ENCODE measurements around the gene TEAD4.

Gene TEAD4

DNA sequence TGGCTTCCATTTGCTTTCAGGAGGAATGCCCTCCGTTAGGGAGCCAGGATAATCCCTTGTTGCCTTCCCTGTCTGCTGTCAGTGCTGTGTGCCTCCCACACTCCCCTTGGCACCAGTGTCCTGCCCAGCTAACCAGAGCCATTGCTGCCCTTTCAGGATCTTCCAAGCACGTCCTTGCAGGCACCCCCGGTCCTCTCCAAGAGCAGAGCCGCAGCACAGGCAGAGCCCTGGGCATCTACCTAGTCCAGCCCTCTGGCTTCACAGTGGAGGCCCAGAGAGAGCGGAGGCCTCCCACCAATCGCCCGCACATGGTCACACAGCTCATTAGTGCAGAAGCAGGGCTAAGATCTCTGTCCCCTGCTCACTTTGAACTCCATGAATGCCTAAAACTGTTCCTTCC is 79.0 kb downstream of the TEAD4 start:
- Histone ChIP-seq H2AFZ (ENCODE audit: low read depth, low read length, severe bottlenecking) (no peak overlapping the region), H3K9me2 (replicated peaks; ENCODE audit: insufficient read depth, low read length) (no peaks in the 10 kb centered on the region)

GRCh38 chr12:3038926-3039510 is 79.8 kb downstream of the TEAD4 start:
- H3K4me2 ChIP-seq (ENCODE audit: low read depth, low read length, poor library complexity, severe bottlenecking) = no peak overlapping the region
- H4K20me1 ChIP-seq (ENCODE audit: low read depth, low read length) = no peaks in the 10 kb centered on the region
- H3K36me3 ChIP-seq (ENCODE audit: low read length) = no peaks in the 10 kb centered on the region
- H3F3A ChIP-seq (ENCODE audit: insufficient read depth) = no peaks in the 10 kb centered on the region
- TF ChIP-seq CTCF (IDR thresholded peaks at IDR 0.05; ENCODE audit: insufficient read depth, low read length, poor library complexity, severe bottlenecking) = no peak
- no peak for TF ChIP-seq EZH2phosphoT487 (conservative IDR thresholded peaks at IDR 0.05; ENCODE audit: low read length)
- no peaks in the 10 kb centered on the region for H3K79me2 ChIP-seq (ENCODE audit: insufficient read depth, low read length)
- no peaks in the 10 kb centered on the region for H3K9me2 ChIP-seq (replicated peaks; ENCODE audit: insufficient read depth, low read length)
- no peak overlapping the region for H3K27ac ChIP-seq (ENCODE audit: low read depth, low read length)
- no peak overlapping the region for H3K4me3 ChIP-seq (ENCODE audit: insufficient read depth, low read length, poor library complexity, severe bottlenecking)
- H3K27me3 ChIP-seq (ENCODE audit: low read length) = no peaks in the 10 kb centered on the region
- no peak overlapping the region for H2AFZ ChIP-seq (ENCODE audit: low read depth, low read length, severe bottlenecking)
- H3K9ac ChIP-seq (ENCODE audit: low read length) = no peak overlapping the region
- no peaks in the 10 kb centered on the region for H3K9me3 ChIP-seq (ENCODE audit: insufficient read depth, low read length)

More for the DNA sequence above, 79.0 kb downstream of the TEAD4 start:
- H3K79me2 ChIP-seq (ENCODE audit: insufficient read depth, low read length) = no peaks in the 10 kb centered on the region
- TF ChIP-seq CTCF (IDR thresholded peaks at IDR 0.05; ENCODE audit: insufficient read depth, low read length, poor library complexity, severe bottlenecking) = no peak
- TF ChIP-seq EZH2phosphoT487 (conservative IDR thresholded peaks at IDR 0.05; ENCODE audit: low read length) = no peak
- no peak overlapping the region for H3K9ac ChIP-seq (ENCODE audit: low read length)
- no peak overlapping the region for H3K4me2 ChIP-seq (ENCODE audit: low read depth, low read length, poor library complexity, severe bottlenecking)
- no peaks in the 10 kb centered on the region for H3F3A ChIP-seq (ENCODE audit: insufficient read depth)
- H3K36me3 ChIP-seq (ENCODE audit: low read length) = no peaks in the 10 kb centered on the region
- no peak overlapping the region for H3K4me3 ChIP-seq (ENCODE audit: insufficient read depth, low read length, poor library complexity, severe bottlenecking)
- no peaks in the 10 kb centered on the region for H3K27me3 ChIP-seq (ENCODE audit: low read length)
- H3K9me3 ChIP-seq (ENCODE audit: insufficient read depth, low read length) = no peaks in the 10 kb centered on the region
- no peaks in the 10 kb centered on the region for H4K20me1 ChIP-seq (ENCODE audit: low read depth, low read length)
- H3K27ac ChIP-seq (ENCODE audit: low read depth, low read length) = no peak overlapping the region

DNA sequence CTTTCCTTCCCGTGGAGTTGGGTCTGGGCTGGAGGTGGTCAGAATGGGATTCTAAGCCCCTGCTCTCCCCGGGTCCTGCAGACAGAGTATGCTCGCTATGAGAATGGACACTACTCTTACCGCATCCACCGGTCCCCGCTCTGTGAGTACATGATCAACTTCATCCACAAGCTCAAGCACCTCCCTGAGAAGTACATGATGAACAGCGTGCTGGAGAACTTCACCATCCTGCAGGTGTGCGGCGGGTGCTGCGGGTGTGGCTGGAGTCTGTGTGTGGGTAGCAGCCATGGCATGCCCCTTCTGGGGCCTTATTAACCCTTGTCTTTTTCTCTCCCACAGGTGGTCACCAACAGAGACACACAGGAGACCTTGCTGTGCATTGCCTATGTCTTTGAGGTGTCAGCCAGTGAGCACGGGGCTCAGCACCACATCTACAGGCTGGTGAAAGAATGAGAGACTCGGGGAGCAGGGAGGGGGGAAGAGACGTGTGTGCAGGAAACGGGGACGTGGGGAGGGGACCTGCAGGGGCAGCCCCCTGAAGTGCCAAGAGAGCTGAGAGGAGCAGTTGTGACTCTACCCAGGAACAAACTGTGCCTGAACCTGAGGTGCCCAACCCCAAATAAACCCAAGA is 80.9 kb downstream of the TEAD4 start:
- Histone ChIP-seq H3K27ac (ENCODE audit: low read depth, low read length) (no peak overlapping the region), H3K27me3 (ENCODE audit: low read length) (no peaks in the 10 kb centered on the region), H3K79me2 (ENCODE audit: insufficient read depth, low read length) (no peaks in the 10 kb centered on the region), H4K20me1 (ENCODE audit: low read depth, low read length) (no peaks in the 10 kb centered on the region), H3K9me3 (ENCODE audit: insufficient read depth, low read length) (no peaks in the 10 kb centered on the region), H3K36me3 (ENCODE audit: low read length) (no peaks in the 10 kb centered on the region), H3K9me2 (replicated peaks; ENCODE audit: insufficient read depth, low read length) (no peaks in the 10 kb centered on the region), H3K9ac (ENCODE audit: low read length) (no peak overlapping the region), H2AFZ (ENCODE audit: low read depth, low read length, severe bottlenecking) (no peak overlapping the region), H3K4me2 (ENCODE audit: low read depth, low read length, poor library complexity, severe bottlenecking) (no peak overlapping the region), H3F3A (ENCODE audit: insufficient read depth) (no peaks in the 10 kb centered on the region), H3K4me3 (ENCODE audit: insufficient read depth, low read length, poor library complexity, severe bottlenecking) (no peak overlapping the region)
- TF ChIP-seq EZH2phosphoT487 (conservative IDR thresholded peaks at IDR 0.05; ENCODE audit: low read length) (no peak), CTCF (IDR thresholded peaks at IDR 0.05; ENCODE audit: insufficient read depth, low read length, poor library complexity, severe bottlenecking) (no peak)
